ENCODE measurements around the gene WFDC1.

Gene WFDC1

DNA sequence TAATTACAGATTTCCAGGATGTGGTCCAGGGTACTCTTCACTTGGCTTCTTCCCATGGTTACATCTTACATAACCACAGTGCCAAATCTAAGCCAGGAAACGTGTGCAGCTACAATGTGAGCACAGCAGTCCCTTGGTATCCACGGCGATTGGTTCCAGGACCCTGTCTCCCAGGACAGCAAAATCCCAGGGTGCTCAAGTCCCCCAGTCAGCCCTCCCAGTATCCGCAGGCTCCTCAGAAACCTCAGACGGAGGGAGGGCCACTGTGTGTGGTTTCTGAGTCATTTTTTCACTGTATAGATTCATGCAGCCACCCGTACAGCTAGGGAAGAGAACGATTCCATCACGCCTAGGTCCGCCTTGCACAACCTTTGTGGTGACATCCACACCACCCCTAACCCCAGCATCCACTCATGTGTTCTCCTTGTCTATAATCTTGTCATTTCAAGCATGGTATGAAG lies 62.5 kb downstream of the WFDC1 start:
- no peak for DNase-seq

DNA sequence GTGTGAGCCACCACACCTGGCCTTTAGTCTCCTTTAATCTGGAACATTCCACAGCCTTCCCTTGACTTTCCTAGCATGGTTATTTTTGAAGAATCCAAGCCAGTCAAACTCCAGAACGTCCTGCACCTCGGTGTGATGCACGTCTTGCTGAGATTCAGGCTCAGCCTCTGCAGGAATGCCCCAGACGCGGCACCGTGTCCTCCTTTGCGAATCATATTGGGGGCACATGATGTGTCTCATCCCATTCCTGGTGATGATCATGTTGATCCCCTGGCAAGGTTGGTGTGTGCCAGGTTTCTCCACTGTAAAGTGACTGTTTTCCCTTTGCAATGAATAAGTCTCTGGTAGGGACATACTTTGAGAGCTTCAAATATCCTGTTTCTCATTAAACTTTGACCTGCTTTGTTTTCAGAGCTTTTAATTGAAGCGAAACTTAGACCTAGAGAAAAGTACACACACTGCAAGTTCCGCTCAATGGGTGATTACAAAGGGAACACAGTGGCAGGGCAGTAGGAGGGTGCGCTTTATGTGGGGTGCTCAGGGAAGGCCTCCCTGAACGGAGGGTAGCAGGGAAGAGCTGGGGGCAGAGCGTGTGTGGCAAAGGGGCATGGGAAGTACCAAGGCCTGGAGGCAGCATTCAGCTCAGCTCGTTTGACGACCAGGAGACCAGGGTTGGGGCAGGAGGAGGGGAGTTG lies 64.1 kb downstream of the WFDC1 start:
- no peak for DNase-seq

DNA sequence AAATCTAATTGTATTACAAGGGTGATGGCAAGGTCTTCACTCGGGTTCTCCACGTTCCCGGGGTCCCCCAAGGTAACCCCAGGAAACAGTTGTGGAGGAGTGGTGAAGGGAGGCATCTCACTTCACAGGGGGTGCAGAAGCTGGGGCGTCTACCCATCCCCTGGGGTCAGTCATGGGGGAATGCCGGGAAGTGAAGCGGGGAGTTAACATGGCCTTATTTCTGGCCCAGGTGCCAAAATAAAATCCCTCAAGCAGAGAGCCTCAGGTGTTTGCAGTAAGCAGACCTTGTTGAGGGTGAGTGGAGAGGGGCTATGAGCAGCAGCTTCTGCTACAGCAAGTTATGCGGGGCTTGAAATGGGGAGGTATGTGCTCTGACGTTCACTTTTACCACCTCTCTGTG lies 64.6 kb downstream of the WFDC1 start:
- no peak for DNase-seq

DNA sequence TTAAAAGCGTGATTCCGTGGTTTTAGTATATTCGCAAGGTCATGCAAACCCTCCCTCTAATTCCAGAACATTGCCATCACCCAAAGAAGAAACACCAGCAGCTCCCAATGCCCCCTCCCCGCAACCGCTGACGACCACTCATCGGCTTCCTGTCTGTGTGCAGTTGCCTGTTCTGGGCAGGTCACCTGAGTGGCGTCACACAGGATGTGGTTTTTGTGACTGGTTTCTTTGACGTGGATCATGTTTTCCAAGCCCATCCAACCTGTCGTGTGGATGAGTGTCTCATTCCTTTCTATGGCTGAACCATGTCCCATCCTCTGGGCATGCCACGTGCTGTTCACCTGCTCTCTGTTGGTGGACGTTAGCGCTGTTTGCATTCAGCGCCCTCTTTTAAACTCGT lies 65.5 kb downstream of the WFDC1 start:
- DNase-seq = no peak

DNA sequence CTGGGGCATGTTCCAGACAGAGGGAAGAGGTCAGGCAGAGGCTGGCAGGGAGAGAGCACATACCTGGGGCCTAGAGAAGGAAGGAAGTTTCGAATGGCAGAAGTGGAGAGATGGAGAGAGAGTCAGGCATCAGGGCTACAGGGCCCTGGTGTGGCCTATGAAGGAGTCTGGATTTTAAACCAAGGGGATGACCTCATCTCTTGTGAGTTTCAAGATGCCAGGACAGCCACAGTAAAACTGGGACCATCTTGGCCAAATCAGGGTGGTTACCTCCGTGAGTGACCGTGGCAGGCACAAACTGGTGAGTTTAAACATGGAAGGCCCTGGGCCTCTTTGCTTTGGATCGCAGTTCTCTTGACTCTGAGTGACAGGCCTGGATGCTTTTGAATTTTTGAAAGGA lies 66.1 kb downstream of the WFDC1 start:
- no peak for DNase-seq

DNA sequence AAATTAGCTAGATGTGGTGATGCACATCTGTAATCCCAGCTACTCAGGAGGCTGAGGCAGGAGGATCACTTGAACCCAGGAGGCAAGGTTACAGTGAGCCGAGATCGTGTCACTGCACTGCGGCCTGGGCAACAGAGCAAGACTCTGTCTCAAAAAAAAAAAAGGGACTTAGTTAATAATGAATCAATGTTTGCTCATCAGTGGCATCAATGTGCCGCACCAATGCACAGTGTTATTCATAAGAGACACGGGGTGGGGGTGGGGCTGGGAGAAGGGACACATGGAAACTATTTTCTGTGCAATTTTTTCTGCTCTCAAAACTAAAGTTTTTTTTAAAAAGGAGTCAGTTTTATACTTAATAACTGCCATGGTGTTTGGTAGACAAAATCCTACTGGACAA lies 66.9 kb downstream of the WFDC1 start:
- DNase-seq = no peak

DNA sequence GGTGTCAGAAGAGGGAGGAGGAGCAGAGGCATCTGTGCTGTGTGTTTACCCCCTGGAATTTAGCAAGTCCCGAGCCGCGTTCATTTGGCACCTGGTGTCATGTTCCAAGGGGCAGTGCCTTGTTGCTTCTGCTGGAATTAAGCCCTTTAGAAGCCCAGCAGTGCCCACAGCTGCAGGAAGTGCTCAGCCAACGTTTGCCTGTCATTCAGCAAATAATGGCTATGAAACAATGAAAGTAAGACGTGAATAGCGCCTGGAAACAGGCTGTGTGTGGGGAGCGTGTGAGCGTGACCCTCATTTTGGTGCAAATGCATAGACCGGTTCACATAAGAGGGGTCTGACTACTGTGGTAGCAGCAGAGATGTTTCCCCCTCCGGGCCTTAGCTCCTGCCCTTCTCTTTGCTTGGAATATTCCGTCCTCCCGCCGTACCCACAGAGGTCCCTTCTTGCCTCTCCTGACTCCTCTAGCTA lies 67.8 kb downstream of the WFDC1 start:
- DNase-seq = no peak

DNA sequence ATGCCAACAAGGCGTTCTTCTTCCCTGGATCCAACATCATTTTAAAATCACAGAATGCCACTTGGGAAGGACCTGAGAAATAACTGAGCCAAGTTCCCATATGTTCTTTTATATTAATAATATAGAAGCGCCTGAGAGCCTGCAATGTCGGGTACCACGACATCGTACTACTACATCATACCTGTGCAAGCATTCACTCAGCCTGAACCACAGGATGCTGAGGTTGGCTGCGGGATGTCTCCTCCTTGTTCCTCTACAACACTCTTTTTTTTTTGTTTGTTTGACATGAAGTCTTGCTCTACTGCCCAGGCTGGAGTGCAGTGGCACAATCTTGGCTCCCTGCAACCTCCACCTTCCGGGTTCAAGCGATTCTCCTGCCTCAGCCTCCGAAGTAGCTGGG lies 71.5 kb downstream of the WFDC1 start:
- no peak for DNase-seq

DNA sequence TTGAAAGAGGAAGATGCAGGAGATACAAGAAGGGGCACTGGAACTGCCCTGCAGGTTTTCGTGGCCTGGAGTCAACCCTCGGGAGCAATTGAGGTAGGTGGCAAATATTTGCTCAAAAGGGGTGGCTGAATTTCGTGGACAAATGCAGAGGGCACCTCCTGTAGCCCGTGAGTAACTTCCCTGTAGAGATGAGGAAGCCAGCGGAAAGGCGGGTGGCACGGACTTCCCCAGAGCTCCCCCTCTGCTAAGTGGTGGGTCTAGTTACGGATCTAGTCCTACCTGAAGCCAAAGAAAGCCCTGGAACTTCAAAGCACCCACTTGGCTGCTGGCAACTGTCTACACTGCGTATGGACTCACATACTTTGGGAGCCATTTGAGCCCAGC lies 72.6 kb downstream of the WFDC1 start:
- DNase-seq = no peak

DNA sequence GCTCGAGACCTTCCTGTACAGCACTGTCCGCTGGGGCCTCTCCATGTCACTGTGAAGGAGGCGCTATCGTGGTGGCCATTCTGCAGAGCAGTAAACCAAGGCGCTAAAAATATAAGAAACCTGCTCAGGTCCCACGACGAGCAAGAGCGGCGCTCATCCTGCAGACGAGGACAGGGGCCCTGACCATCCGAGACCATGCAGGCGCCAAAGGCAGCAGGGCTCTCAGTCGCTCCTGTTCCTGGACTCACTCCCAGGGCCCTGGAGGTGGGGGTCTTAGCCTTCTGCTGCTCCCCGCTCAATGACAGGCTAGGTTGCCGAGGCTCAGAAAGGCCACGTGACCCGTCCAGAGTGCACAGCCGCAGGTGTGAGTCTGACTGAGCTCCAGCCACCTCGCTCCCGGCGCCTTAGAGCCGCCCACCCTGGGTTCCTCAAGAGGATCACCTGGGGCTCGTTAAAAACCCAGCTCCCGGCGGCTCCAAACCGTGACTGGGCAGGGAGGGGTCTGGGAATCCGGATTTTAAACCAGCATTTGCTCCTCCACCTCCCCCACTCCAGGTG lies 73.2 kb downstream of the WFDC1 start:
- DNase-seq = no peak

DNA sequence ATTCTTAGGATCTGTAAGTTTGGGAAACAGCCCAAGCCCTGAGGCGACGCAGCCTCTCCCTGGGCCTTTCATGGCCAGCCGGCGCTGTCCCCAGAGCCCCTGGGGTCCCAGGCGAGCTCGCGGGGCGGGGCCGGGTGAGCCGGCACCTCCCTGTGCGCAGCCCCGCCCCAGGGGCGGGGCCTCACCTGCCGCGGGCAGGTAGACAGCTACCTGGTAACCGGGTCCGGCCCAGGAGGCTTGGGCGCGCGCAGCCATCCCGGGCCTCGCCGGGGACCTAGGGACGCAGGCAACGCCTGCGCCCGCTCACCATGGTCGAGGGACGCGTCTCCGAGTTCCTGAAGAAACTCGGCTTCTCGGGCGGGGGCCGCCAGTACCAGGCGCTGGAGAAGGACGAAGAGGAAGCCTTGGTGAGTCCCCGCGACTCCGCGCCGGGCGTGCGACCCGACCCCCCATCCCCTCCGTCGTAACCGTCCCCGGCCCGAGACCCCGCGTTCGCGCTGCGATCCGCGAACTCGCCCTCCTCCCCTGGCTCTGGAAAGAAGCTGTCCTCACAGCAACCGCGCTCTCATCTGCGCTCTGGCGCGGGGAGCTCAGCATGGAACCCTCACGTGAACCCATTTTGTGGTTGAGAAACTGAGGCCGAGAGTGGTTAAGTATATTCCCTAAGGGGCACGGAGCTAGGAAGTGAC lies 73.8 kb downstream of the WFDC1 start, which contains the start of gene ATP2C2:
Gene ATP2C2, plus strand, starts transcription at position 231 of the 689 bp plus-strand sequence. Its CDS starts 78 bp downstream, at position 309.
- no peak for DNase-seq

DNA sequence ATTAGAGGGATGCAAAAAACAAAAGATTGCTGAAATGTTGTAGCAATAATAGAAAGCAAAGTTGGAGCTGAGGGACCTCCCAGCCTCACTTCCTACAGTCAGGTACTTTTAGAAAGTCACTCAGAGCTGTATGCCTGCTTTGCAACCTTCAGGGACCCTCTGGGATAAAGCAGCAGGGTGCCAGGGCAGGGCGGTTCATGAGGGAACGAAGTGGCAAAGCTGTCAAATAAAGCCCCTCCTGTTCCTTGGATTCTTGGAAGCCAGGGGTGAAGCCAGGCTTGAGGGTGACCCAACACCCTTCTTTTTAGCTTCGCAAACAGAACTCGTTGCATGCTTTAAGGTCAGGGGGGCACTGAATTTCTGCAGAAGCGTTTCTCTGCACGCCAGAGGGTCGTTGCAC lies 74.4 kb downstream of the WFDC1 start:
- no peak for DNase-seq

DNA sequence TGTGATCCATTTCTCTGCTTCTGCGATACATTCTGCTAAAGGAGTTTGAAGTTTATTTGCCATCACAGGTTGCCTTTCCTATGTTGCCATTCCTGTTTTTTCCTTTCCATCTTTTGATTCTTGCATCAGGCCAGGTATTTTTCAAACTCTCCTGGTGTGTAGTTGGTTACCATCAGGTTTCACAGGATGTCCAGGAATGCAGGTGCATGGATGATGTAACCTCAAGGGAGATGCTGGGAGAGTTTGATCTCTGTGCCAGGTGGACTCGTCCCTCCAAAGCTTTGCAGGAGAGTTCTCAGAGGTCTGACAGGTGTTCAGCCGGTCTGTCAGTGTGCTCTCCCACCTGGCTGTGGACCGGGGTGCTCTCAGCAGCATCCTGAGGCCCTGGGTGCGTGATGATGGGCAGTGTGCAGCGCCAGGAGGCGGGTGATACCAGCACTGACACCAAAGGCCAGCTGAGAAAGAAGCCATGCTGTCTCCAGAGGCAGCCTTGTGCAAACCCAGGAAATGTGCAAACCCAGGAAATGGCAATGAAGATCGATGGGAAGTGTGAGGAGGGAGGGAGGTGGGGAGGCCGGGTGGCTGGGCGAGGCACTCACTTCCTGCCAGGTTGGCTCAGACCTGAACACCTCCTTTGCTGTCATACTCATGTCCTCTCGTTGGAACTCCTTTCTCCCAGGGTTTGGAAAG lies 75.4 kb downstream of the WFDC1 start:
- DNase-seq = no peak

DNA sequence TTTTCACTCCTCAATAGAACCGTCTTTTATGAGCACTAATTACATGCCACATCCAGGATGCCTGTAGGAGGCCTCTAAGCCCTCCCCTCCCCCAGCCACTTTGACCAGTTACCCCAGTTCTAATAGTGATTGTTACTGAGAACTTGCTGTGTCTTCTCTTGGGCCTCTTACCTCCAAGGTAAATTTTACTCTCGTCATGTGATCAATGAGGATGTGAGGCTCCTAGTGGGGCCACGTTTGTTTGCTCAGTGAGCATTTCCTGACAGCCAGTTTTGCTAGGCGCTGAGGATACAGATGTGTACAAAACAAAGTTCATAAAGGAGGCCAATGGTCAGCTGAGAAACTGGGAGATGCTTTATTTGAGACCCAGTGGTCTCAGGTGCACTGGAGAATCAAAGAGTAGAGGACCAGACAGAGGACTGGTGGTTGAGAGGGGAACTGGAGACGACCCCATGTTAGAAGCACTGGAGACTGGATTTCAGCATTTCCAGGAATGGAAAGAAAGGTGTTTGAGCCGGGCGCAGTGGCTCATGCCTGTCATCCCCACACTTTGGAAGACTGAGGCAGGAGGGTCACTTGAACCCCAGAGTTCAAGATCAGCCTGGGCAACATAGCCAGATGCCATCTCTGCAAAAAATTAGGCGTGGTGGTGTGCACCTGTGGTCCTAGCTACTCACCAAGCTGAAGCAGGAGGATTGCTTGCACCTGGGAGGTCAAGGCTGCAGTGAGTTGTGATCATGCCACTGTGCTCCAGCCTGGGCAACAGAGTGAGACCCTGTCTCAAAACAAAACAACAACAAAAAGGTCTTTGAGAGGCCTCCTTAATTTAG lies 76.3 kb downstream of the WFDC1 start:
- DNase-seq = no peak

DNA sequence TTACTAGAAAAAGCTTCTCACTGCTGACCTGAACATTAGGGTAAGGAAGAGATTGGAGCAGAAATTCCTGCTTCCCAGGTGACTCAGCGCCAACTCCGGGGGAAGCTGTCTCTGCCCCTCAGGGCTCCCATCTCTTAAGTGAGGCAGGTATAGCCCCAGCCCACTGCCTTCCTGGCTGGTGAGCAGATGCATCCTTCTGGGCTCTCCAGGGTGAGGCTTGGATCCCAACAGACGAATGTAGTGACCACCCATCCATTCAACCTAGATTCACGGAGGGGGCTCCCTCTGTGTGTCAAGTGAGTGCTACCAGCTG lies 76.8 kb downstream of the WFDC1 start:
- DNase-seq = no peak

DNA sequence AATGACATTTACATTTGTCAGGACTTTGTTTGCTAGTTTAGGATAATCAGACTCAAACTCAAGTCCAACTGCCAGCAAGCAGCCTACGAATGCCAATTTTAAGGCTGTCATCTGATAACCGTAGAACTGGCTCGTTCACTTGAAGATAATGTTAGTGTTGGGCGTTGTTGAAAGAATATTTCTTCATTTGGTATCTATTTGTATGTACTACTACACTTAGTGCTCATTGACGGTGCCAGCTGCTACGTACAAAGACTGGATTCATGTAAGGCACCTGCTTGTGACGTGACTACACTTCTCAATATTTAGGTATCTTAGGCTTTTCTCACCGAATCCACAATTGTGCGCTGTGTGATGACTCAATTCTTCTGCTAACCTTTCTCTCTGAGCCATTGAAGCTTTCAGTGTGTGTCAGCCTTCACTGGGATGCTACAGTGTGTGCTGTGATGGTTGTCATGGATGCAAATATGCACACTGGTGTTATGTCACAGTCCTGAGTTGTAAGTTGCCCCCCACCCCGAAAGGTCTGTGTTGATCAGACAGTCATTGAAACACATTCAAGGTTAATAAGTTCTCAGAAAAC lies 79.3 kb downstream of the WFDC1 start:
- DNase-seq = no peak

DNA sequence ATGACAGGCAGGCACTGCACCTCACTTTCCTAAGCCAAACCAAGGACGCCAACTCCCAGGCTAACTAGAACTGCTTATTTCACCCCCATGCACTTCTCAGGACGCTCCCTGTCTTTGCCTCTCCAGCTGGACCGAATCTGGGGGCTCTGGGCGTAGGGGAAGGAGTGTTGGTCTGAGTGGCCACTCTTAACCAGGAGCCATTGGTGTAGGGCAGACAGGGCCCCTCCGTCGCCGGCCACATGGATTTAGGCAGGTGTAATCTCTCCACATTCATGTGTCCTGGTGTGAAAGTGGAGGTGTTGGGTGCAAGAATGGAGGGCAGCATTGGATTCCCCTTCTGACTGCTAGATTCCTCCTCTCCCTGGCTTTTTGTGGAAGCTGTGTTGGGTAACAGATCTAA lies 83.4 kb downstream of the WFDC1 start:
- DNase-seq = no peak

DNA sequence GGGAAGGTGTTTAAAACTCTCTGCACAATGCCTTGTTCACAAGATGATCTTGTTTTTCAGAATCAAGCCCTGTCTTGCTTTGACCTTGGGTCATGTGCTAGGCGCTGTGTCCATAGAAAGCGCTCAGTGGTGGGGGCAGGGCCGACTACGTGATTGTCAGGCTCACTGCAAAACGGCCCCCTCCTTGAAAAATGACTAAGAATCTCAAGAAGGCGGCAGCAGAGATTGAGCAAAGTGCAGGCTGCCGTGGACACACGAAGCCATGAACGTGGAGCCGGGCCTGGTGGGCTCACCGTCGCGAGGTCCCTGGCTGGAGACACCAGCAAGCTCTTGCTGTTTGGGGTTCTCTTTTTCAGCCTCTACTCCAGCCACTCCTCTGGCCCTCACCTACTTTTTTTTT lies 83.9 kb downstream of the WFDC1 start:
- DNase-seq = no peak

DNA sequence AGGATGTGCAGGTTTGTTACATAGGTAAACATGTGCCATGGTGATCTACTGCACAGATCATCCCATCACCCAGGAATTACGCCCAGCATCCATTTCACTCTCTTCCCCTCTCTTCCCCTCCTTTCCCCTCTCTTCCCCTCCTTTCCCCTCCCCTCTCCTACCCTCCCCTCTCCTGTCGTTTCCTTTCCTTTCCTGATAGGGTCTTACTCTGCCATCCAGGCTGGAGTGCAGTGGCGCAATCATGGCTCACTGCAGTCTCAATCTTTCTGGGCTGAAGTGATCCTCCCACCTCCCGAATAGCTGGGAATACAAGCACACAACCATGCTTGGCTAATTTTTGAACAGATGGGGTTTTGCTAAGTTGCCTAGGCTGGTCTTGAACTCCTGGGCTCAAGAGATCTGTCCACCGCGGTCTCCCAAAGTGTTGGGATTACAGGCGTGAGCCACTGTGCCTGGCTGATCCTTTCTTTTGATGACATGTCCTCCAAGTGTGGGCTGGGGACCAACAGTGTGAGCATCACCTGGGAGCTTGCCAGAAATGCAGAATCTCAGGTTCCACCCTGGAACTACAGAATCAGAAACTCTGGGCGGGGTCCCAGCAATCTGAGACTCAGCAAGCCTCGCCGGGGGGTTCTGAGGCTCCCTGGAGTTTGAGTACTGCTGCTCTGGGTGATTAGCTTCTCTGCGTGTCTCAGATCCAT lies 84.5 kb downstream of the WFDC1 start:
- DNase-seq = no peak

Measured in effector CD4-positive, alpha-beta T cell (primary cell).